Neuronal stem cell (in vitro differentiated cells): ENCODE results near the gene FAF2.
A peak's percentile ranks its signal among the peaks of the same experiment; 100 is the strongest.

Experiments used
- DNase-seq: peaks from one replicate; pipeline ENCODE4 v3.0.0-alpha.2; 2013; ENCODE audit warnings: low spot score
- H2AFZ ChIP-seq: one replicate; pipeline ENCODE4 v1.6.1; 2013; ENCODE audit warnings: mild to moderate bottlenecking, low read length, inconsistent platforms
- H2AK5ac ChIP-seq: 2 replicates; pipeline ENCODE4 v1.6.1; 2013; ENCODE audit warnings: low read depth, mild to moderate bottlenecking, inconsistent platforms, low read length, moderate library complexity, mixed read lengths
- H2BK120ac ChIP-seq: 2 replicates; pipeline ENCODE4 v1.6.1; 2013; ENCODE audit warnings: low read depth, mild to moderate bottlenecking, inconsistent platforms, low read length, moderate library complexity, mixed read lengths
- H2BK12ac ChIP-seq: one replicate; pipeline ENCODE4 v1.6.1; 2013; ENCODE audit warnings: low read length, inconsistent platforms
- H2BK15ac ChIP-seq: 2 replicates; pipeline ENCODE4 v1.6.1; 2013; ENCODE audit warnings: mild to moderate bottlenecking, low read length, inconsistent platforms, mixed read lengths
- H2BK5ac ChIP-seq: one replicate; pipeline ENCODE4 v1.6.1; 2013; ENCODE audit warnings: inconsistent platforms, mild to moderate bottlenecking, low read length, moderate library complexity
- H3K14ac ChIP-seq: one replicate; pipeline ENCODE4 v1.6.1; 2013; ENCODE audit warnings: low read length, inconsistent platforms
- H3K18ac ChIP-seq: 2 replicates; pipeline ENCODE4 v1.6.1; 2013; ENCODE audit warnings: low read length, inconsistent platforms
- H3K23ac ChIP-seq: 2 replicates; pipeline ENCODE4 v1.6.1; 2013; ENCODE audit warnings: low read depth, mild to moderate bottlenecking, mixed read lengths, low read length, inconsistent platforms; ENCODE audit not compliant: poor library complexity
- H3K27ac ChIP-seq: replicated peaks from 3 replicates; pipeline ENCODE4 v1.5.1; 2013; ENCODE audit warnings: low read length, inconsistent platforms
- H3K27me3 ChIP-seq, 3 experiments: 2 replicates each; pipeline ENCODE4 v1.6.1; 2013; ENCODE audit warnings: low read length in 3 of 3, mild to moderate bottlenecking in 2 of 3, inconsistent platforms in 1 of 3, low read depth in 1 of 3, mixed read lengths in 1 of 3, moderate library complexity in 1 of 3; ENCODE audit not compliant: control insufficient read depth in 3 of 3, insufficient read depth in 3 of 3
- H3K36me3 ChIP-seq, 2 donors: replicated peaks in 1 of 2; 2 replicates each; pipeline ENCODE4 v1.6.1; 2013; ENCODE audit warnings: low read length in 2 of 2; ENCODE audit not compliant: control insufficient read depth in 2 of 2, insufficient read depth in 2 of 2
- H3K4ac ChIP-seq: 2 replicates; pipeline ENCODE4 v1.6.1; 2013; ENCODE audit warnings: inconsistent platforms, mild to moderate bottlenecking, low read length, moderate library complexity
- H3K4me1 ChIP-seq, 2 donors: 1 replicate in 1 of 2; 2 replicates in 1 of 2; pipeline ENCODE4 v1.6.1; 2013; ENCODE audit warnings: low read length in 2 of 2, low read depth in 1 of 2; ENCODE audit not compliant: control insufficient read depth in 2 of 2, insufficient read depth in 1 of 2
- H3K4me2 ChIP-seq: one replicate; pipeline ENCODE4 v1.6.1; 2013; ENCODE audit warnings: mild to moderate bottlenecking, low read length, inconsistent platforms; ENCODE audit not compliant: insufficient read depth, poor library complexity, severe bottlenecking
- H3K4me3 ChIP-seq, 2 donors: 2 replicates each; pipeline ENCODE4 v1.5.1; 2013; ENCODE audit warnings: low read length in 2 of 2, mild to moderate bottlenecking in 2 of 2, inconsistent platforms in 1 of 2, moderate library complexity in 1 of 2
- H3K79me1 ChIP-seq: one replicate; pipeline ENCODE4 v1.6.1; 2013; ENCODE audit warnings: low read depth, mild to moderate bottlenecking, inconsistent platforms, low read length, moderate library complexity
- H3K9ac ChIP-seq: one replicate; pipeline ENCODE4 v1.6.1; 2013; ENCODE audit warnings: mild to moderate bottlenecking, low read depth, low read length, inconsistent platforms; ENCODE audit not compliant: poor library complexity
- H3K9me3 ChIP-seq, 2 donors: replicated peaks in 1 of 2; 2 replicates each; pipeline versions ENCODE3 to v1.6.1; 2013; ENCODE audit warnings: low read length in 2 of 2, mild to moderate bottlenecking in 2 of 2, inconsistent platforms in 1 of 2, low read depth in 1 of 2, mixed read lengths in 1 of 2, moderate library complexity in 1 of 2; ENCODE audit not compliant: control insufficient read depth in 2 of 2, insufficient read depth in 1 of 2
- H4K8ac ChIP-seq: one replicate; pipeline ENCODE4 v1.6.1; 2013; ENCODE audit warnings: low read depth, mild to moderate bottlenecking, inconsistent platforms, low read length, moderate library complexity
- H4K91ac ChIP-seq: one replicate; pipeline ENCODE4 v1.6.1; 2013; ENCODE audit warnings: low read length, low read depth, mild to moderate bottlenecking, inconsistent platforms; ENCODE audit not compliant: poor library complexity
- WGBS, 2 donors: extraction: QIAGEN DNeasy Blood & Tissue Kit; methylation state at CpG; one replicate each; pipeline ENCODE4 v1.1.7; 2013; ENCODE audit warnings: missing lambda C conversion rate in 2 of 2, mixed read lengths in 1 of 2; ENCODE audit not compliant: insufficient read length in 2 of 2, insufficient replicate concordance in 1 of 2; ENCODE audit errors: extremely low coverage in 2 of 2; 5-methylcytosine and 5-hydroxymethylcytosine counted together

Gene FAF2

GRCh38 chr5:176426876-176427275 is 21.3 kb upstream of the FAF2 start:
- Histone ChIP-seq H3K23ac (no peak overlapping the region), H3K4me3 (no peak overlapping the region), H2BK120ac (no peak overlapping the region), H3K4me1 (no peaks in the 10 kb centered on the region), H3K36me3 (no peaks in the 10 kb centered on the region), H4K91ac (no peak overlapping the region), H2BK12ac (no peak overlapping the region), H3K9ac (no peak overlapping the region), H3K14ac (no peak overlapping the region), H3K4ac (no peak overlapping the region), H3K18ac (no peak overlapping the region), H2BK15ac (no peak overlapping the region), H2AK5ac (no peak overlapping the region), H2AFZ (no peak overlapping the region), H3K4me2 (no peak overlapping the region), H3K9me3 (peaks cover 0 to 1% of the 10 kb centered on the region in 2 donors), H2BK5ac (no peak overlapping the region), H3K27me3 (no peaks in the 10 kb centered on the region), H3K27ac (no peak overlapping the region), H3K79me1 (no peaks in the 10 kb centered on the region), H4K8ac (no peak overlapping the region)
- DNase-seq: no peak
- no CpG with 5 or more reads among the region's 1 CpG for WGBS, 2 donors

- Histone ChIP-seq H2BK120ac (no peak overlapping the region), H2BK12ac (no peak overlapping the region), H3K36me3 (no peaks in the 10 kb centered on the region), H3K9ac (no peak overlapping the region), H3K27me3 (no peaks in the 10 kb centered on the region), H4K8ac (no peak overlapping the region), H4K91ac (no peak overlapping the region), H3K14ac (no peak overlapping the region), H2BK5ac (no peak overlapping the region), H3K4me1 (no peaks in the 10 kb centered on the region), H3K18ac (no peak overlapping the region), H3K9me3 (peaks cover 0 to 1% of the 10 kb centered on the region in 2 donors), H3K4me2 (no peak overlapping the region), H3K27ac (no peak overlapping the region), H2AK5ac (no peak overlapping the region), H3K23ac (no peak overlapping the region), H3K4me3 (no peak overlapping the region), H3K4ac (no peak overlapping the region), H2BK15ac (no peak overlapping the region), H3K79me1 (no peaks in the 10 kb centered on the region), H2AFZ (no peak overlapping the region)
- WGBS, 2 donors: no CpG with 5 or more reads among the region's 4 CpGs
- no peak for DNase-seq
These were observed 20.2 kb upstream of the FAF2 start for GRCh38 chr5:176427971-176428370.

- H2BK12ac ChIP-seq: no peak overlapping the region
- no peaks in the 10 kb centered on the region for H3K36me3 ChIP-seq
- no peak overlapping the region for H3K18ac ChIP-seq
- no peak overlapping the region for H2AK5ac ChIP-seq
- no peaks in the 10 kb centered on the region for H3K79me1 ChIP-seq
- DNase-seq: no peak
- WGBS, 2 donors: no CpG with 5 or more reads among the region's 4 CpGs
- no peak overlapping the region for H3K4me2 ChIP-seq
- no peak overlapping the region for H4K91ac ChIP-seq
- H3K4me3 ChIP-seq: no peak overlapping the region
- no peaks in the 10 kb centered on the region for H3K27me3 ChIP-seq
- no peak overlapping the region for H3K9ac ChIP-seq
- H3K14ac ChIP-seq: no peak overlapping the region
- no peak overlapping the region for H2BK120ac ChIP-seq
- H3K9me3 ChIP-seq: no peaks in the 10 kb centered on the region
- no peak overlapping the region for H3K27ac ChIP-seq
- H2BK15ac ChIP-seq: no peak overlapping the region
- no peak overlapping the region for H4K8ac ChIP-seq
- H2BK5ac ChIP-seq: no peak overlapping the region
- H2AFZ ChIP-seq: peak overlapping the region; percentile 56
- no peaks in the 10 kb centered on the region for H3K4me1 ChIP-seq
- H3K4ac ChIP-seq: no peak overlapping the region
- no peak overlapping the region for H3K23ac ChIP-seq
These were observed 18.2 kb upstream of the FAF2 start for GRCh38 chr5:176429972-176430371.

GRCh38 chr5:176432707-176433106 is 15.5 kb upstream of the FAF2 start:
- Histone ChIP-seq H3K27me3 (no peaks in the 10 kb centered on the region), H3K4me3 (no peak overlapping the region), H3K23ac (no peak overlapping the region), H3K36me3 (no peaks in the 10 kb centered on the region), H2AK5ac (no peak overlapping the region), H3K9me3 (no peaks in the 10 kb centered on the region), H2BK15ac (no peak overlapping the region), H3K27ac (no peak overlapping the region), H3K79me1 (no peaks in the 10 kb centered on the region), H2AFZ (no peak overlapping the region), H4K8ac (no peak overlapping the region), H2BK120ac (no peak overlapping the region), H4K91ac (no peak overlapping the region), H3K4me1 (no peaks in the 10 kb centered on the region), H3K18ac (no peak overlapping the region), H2BK12ac (no peak overlapping the region), H2BK5ac (no peak overlapping the region), H3K4me2 (no peak overlapping the region), H3K14ac (no peak overlapping the region), H3K9ac (no peak overlapping the region), H3K4ac (no peak overlapping the region)
- no CpG with 5 or more reads among the region's 5 CpGs for WGBS, 2 donors
- no peak for DNase-seq
